Right lobe of liver (tissue), 6 donors: ENCODE measurements around the gene TSSK3. TPM values are rescaled to one million over a fixed set of nuclear protein-coding genes. Genes with fewer than 3 reads are reported as not detected.

Experiments
- ATAC-seq, 4 donors: fragments of 200-7000 bp; cut with Tn5 transposase; one replicate each; pipeline ENCODE4 v1.9.1; 2020; ENCODE audit warnings: mild to moderate bottlenecking in 4 of 4, moderate library complexity in 4 of 4
- DNase-seq, 3 donors: peaks; one replicate each; pipeline ENCODE4 v3.0.0-alpha.2; 2020
- H3K27ac ChIP-seq, 3 donors: fragments of 200-600 bp; one replicate each; pipeline ENCODE4 v1.8.0; 2022
- H3K27me3 ChIP-seq, 2 donors: fragments of 200-600 bp; one replicate each; pipeline ENCODE4 v1.8.0; 2022
- H3K36me3 ChIP-seq, 4 donors: fragments of 200-600 bp; sonication (generic) in 1 of 4; one replicate each; pipeline versions ENCODE4 v1.5.1 to v1.8.0; 2017 to 2022; ENCODE audit warnings: control low read depth in 1 of 4
- H3K4me1 ChIP-seq, 4 donors: fragments of 200-600 bp; sonication (generic) in 1 of 4; one replicate each; pipeline versions ENCODE4 v1.5.1 to v1.8.0; 2017 to 2022; ENCODE audit warnings: control low read depth in 1 of 4
- H3K4me3 ChIP-seq, 3 donors: fragments of 200-600 bp; one replicate each; pipeline ENCODE4 v1.8.0; 2022
- H3K9me3 ChIP-seq, 4 donors: fragments of 200-600 bp; sonication (generic) in 1 of 4; one replicate each; pipeline versions ENCODE4 v1.5.1 to v1.8.0; 2017 to 2022; ENCODE audit warnings: control low read depth in 1 of 4
- CTCF ChIP-seq, 4 donors: fragments of 200-600 bp in 3 of 4; fragments of 450-650 bp in 1 of 4; IDR thresholded peaks; one replicate each; pipeline versions ENCODE4 v1.5.1 to v1.8.0; 2016 to 2022; ENCODE audit warnings: antibody characterized with exemption in 4 of 4, mild to moderate bottlenecking in 2 of 4
- POLR2A ChIP-seq: fragments of 450-650 bp; IDR thresholded peaks from one replicate; pipeline ENCODE4 v1.6.1; 2017; ENCODE audit warnings: antibody characterized with exemption, mild to moderate bottlenecking
- WGBS: methylation state at CpG from one replicate; pipeline ENCODE4 v1.1.6; 2018; ENCODE audit warnings: low coverage, low lambda C conversion rate; ENCODE audit not compliant: insufficient coverage; ENCODE audit errors: missing lambda C conversion rate; 5-methylcytosine and 5-hydroxymethylcytosine counted together
- intact Hi-C, 2 donors: fragments of 100-400 bp; cut with DNase I; formaldehyde crosslinking; loops; one replicate each; pipeline versions ENCODE4 v1.11.2 to v1.14.1; 2022
- total RNA-seq, 6 experiments: library from RNA; depleted of rRNA in 2 of 6; stranded (reverse); fragments of >200 nt in 2 of 6; fragmentation: NEBNext Ultra II Directional in 3 of 6; extraction: Animal tissue kit (Norgen Biotek cat#: 25700) in 3 of 6; gene quantifications; one replicate each; pipeline versions ENCODE4 v1.1.0 to v1.2.4, GENCODE V29; 2016 to 2023
- donor health status: DM: no; HTN: yes; CAD: no.
- donor health status: DM: no; HTN: no; CAD: no.
- donor health status: DM: no; HTN: no; CAD: no.
- donor health status: DM: no; HTN: yes; CAD: no.
- donor health status: DM: no; HTN: yes; CAD: no.

The TSSK3 gene
- total RNA-seq, 6 experiments from 2014 or later: 0.49 to 1.6 (median 0.85) TPM

GRCh38 chr1:32327204-32327603 lies 35.1 kb upstream of the TSSK3 start:
- H3K27ac ChIP-seq: no peak overlapping the region
- H3K36me3 ChIP-seq: peaks cover 0 to 60% (median 27%) of the 10 kb centered on the region in 4 donors
- H3K27me3 ChIP-seq: no peaks in the 10 kb centered on the region
- H3K9me3 ChIP-seq: no peaks in the 10 kb centered on the region
- intact Hi-C loops: no loop called here
- TF ChIP-seq CTCF (IDR thresholded peaks at IDR 0.05) (no peak), POLR2A (no peak)
- ATAC-seq (no peak), DNase-seq (no peak)
- WGBS: no CpG with 5 or more reads among the region's 11 CpGs
- H3K4me1 ChIP-seq: peaks cover 0 to 8% (median 3%) of the 10 kb centered on the region in 4 donors
- no peak overlapping the region for H3K4me3 ChIP-seq

GRCh38 chr1:32329931-32330466 lies 32.3 kb upstream of the TSSK3 start:
- Histone ChIP-seq H3K4me1 (peaks cover 0 to 7% (median 0%) of the 10 kb centered on the region in 4 donors), H3K9me3 (no peaks in the 10 kb centered on the region), H3K27me3 (no peaks in the 10 kb centered on the region), H3K27ac (no peak overlapping the region), H3K4me3 (no peak overlapping the region), H3K36me3 (peaks cover 0 to 65% (median 23%) of the 10 kb centered on the region in 4 donors)
- TF ChIP-seq POLR2A: no peak
- 80% methylated on average over 4 of the region's 4 CpGs for WGBS
- no peak for DNase-seq
- intact Hi-C loops: no loop called here
- ATAC-seq: no peak

GRCh38 chr1:32330558-32331151 lies 31.7 kb upstream of the TSSK3 start:
- Histone ChIP-seq H3K4me1 (peaks cover 0 to 9% (median 0%) of the 10 kb centered on the region in 4 donors), H3K36me3 (peaks cover 0 to 63% (median 20%) of the 10 kb centered on the region in 4 donors)

GRCh38 chr1:32331549-32331948 lies 30.8 kb upstream of the TSSK3 start:
- Histone ChIP-seq H3K27me3 (no peaks in the 10 kb centered on the region), H3K4me3 (no peak overlapping the region), H3K27ac (no peak overlapping the region), H3K4me1 (peaks cover 0 to 9% (median 0%) of the 10 kb centered on the region in 4 donors), H3K9me3 (no peaks in the 10 kb centered on the region), H3K36me3 (peaks cover 0 to 63% (median 20%) of the 10 kb centered on the region in 4 donors)
- no peak for TF ChIP-seq POLR2A
- no peak for TF ChIP-seq CTCF (IDR thresholded peaks at IDR 0.05)
- WGBS: 92% methylated on average over 4 of the region's 12 CpGs
- intact Hi-C loops: no loop called here
- ATAC-seq (no peak), DNase-seq (no peak)

More at GRCh38 chr1:32330558-32331151, 31.7 kb upstream of the TSSK3 start:
- no peak for DNase-seq
- 88% methylated on average over 3 of the region's 12 CpGs for WGBS
- intact Hi-C loops: no loop called here
- no peaks in the 10 kb centered on the region for H3K27me3 ChIP-seq
- no peak for ATAC-seq
- no peak overlapping the region for H3K27ac ChIP-seq
- H3K4me3 ChIP-seq: no peak overlapping the region
- TF ChIP-seq CTCF (IDR thresholded peaks at IDR 0.05) (no peak), POLR2A (no peak)
- no peaks in the 10 kb centered on the region for H3K9me3 ChIP-seq

GRCh38 chr1:32332290-32333079 lies 29.9 kb upstream of the TSSK3 start:
- Histone ChIP-seq H3K4me1 (peaks cover 0 to 9% (median 0%) of the 10 kb centered on the region in 4 donors), H3K36me3 (peaks cover 0 to 54% (median 14%) of the 10 kb centered on the region in 4 donors), H3K4me3 (no peak overlapping the region), H3K27me3 (no peaks in the 10 kb centered on the region), H3K9me3 (no peaks in the 10 kb centered on the region), H3K27ac (no peak overlapping the region)
- no peak for ATAC-seq
- 88% methylated on average over 1 of the region's 3 CpGs for WGBS
- DNase-seq: no peak
- intact Hi-C loops: no loop called here
- TF ChIP-seq CTCF (IDR thresholded peaks at IDR 0.05) (no peak), POLR2A (no peak)
